Activated CD4-positive, alpha-beta T cell treated with anti-CD3 and anti-CD28 coated beads, Interleukin-2, amount 50 U/mL, for 4 hours (primary cell): Measurements from ENCODE around the gene UBR3.
"Not testable (repeated sequence)": the region's sequence is repeated elsewhere in the genome, so short reads cannot be mapped to it uniquely, and the experiment has no call there.

Source experiments
- DNase-seq, 2 experiments: peaks; one replicate each; pipeline ENCODE4 v3.0.0-alpha.2; 2020

Gene UBR3

GRCh38 chr2:169868951-169869350 lies 41.7 kb downstream of the UBR3 start:
- DNase-seq = no peak

GRCh38 chr2:169871369-169871768 lies 44.1 kb downstream of the UBR3 start:
- DNase-seq = not testable (repeated sequence)

GRCh38 chr2:169871994-169872393 lies 44.7 kb downstream of the UBR3 start:
- DNase-seq = no peak

- DNase-seq = no peak
Measured at GRCh38 chr2:169877398-169877797, 50.1 kb downstream of the UBR3 start.

- no peak for DNase-seq
Measured at GRCh38 chr2:169887120-169887519, 59.9 kb downstream of the UBR3 start.

- no peak for DNase-seq
Measured at GRCh38 chr2:169891593-169892298, 64.5 kb downstream of the UBR3 start.

GRCh38 chr2:169892951-169893350 lies 65.7 kb downstream of the UBR3 start:
- no peak for DNase-seq

GRCh38 chr2:169895294-169895985 lies 68.2 kb downstream of the UBR3 start:
- no peak for DNase-seq

GRCh38 chr2:169897834-169898233 lies 70.6 kb downstream of the UBR3 start:
- DNase-seq = no peak

- DNase-seq = not testable (repeated sequence)
Measured at GRCh38 chr2:169900103-169900502, 72.8 kb downstream of the UBR3 start.

- DNase-seq = no peak
Measured at GRCh38 chr2:169900686-169901085, 73.4 kb downstream of the UBR3 start.

- DNase-seq = no peak
Measured at GRCh38 chr2:169906731-169907130, 79.5 kb downstream of the UBR3 start.

GRCh38 chr2:169909376-169909775 lies 82.1 kb downstream of the UBR3 start:
- no peak for DNase-seq

- DNase-seq = no peak
Measured at GRCh38 chr2:169910109-169910799, 83.0 kb downstream of the UBR3 start.

GRCh38 chr2:169911119-169911518 lies 83.9 kb downstream of the UBR3 start:
- no peak for DNase-seq

- DNase-seq = no peak
Measured at GRCh38 chr2:169916623-169917022, 89.4 kb downstream of the UBR3 start.

- no peak for DNase-seq
Measured at GRCh38 chr2:169923977-169924376, 96.7 kb downstream of the UBR3 start.

- DNase-seq = no peak
Measured at GRCh38 chr2:169925968-169926367, 98.7 kb downstream of the UBR3 start.

- DNase-seq = no peak
Measured at GRCh38 chr2:169928463-169928864, 101.2 kb downstream of the UBR3 start.

- no peak for DNase-seq
Measured at GRCh38 chr2:169933124-169933711, 106.0 kb downstream of the UBR3 start.

GRCh38 chr2:169936652-169937051 lies 109.4 kb downstream of the UBR3 start:
- DNase-seq = not testable (repeated sequence)

- DNase-seq = no peak
Measured at GRCh38 chr2:169945515-169945914, 118.3 kb downstream of the UBR3 start.

GRCh38 chr2:169946092-169946491 lies 118.8 kb downstream of the UBR3 start:
- DNase-seq = no peak

GRCh38 chr2:169946546-169946945 lies 119.3 kb downstream of the UBR3 start:
- DNase-seq = no peak
